Lower leg skin (tissue), 3 donors: Measurements from ENCODE around the gene KRT39.

Source experiments
- CTCF ChIP-seq, 3 donors: fragments of 450-650 bp; IDR thresholded peaks; one replicate each; pipeline ENCODE4 v1.5.1; 2016; ENCODE audit warnings: antibody characterized with exemption in 3 of 3, mild to moderate bottlenecking in 3 of 3, moderate library complexity in 2 of 3
- POLR2A ChIP-seq, 2 donors: fragments of 450-650 bp; IDR thresholded peaks; one replicate each; pipeline ENCODE4 v1.6.1; 2016 to 2017; ENCODE audit warnings: antibody characterized with exemption in 2 of 2, mild to moderate bottlenecking in 1 of 2, moderate library complexity in 1 of 2

- no peak for TF ChIP-seq POLR2A (IDR thresholded peaks at IDR 0.05)
- TF ChIP-seq CTCF (IDR thresholded peaks at IDR 0.05): no peak
Measured at GRCh38 chr17:40936437-40936971, 30.2 kb downstream of the KRT39 start.
